Iris pigment epithelial cell (primary cell): ENCODE results near the gene REEP6.
"Not testable (repeated sequence)": the region's sequence is repeated elsewhere in the genome, so short reads cannot be mapped to it uniquely, and the experiment has no call there.

ENCODE experiments used
- DNase-seq: peaks from one replicate; pipeline ENCODE4 v3.0.0-alpha.2; 2011; ENCODE audit warnings: low read depth

REEP6 gene

GRCh38 chr19:1507763-1508506 is 17.0 kb downstream of the REEP6 start:
- DNase-seq, result peak; percentile 95

- DNase-seq, result no peak
These were observed 17.5 kb downstream of the REEP6 start for GRCh38 chr19:1508507-1508856.

DNA sequence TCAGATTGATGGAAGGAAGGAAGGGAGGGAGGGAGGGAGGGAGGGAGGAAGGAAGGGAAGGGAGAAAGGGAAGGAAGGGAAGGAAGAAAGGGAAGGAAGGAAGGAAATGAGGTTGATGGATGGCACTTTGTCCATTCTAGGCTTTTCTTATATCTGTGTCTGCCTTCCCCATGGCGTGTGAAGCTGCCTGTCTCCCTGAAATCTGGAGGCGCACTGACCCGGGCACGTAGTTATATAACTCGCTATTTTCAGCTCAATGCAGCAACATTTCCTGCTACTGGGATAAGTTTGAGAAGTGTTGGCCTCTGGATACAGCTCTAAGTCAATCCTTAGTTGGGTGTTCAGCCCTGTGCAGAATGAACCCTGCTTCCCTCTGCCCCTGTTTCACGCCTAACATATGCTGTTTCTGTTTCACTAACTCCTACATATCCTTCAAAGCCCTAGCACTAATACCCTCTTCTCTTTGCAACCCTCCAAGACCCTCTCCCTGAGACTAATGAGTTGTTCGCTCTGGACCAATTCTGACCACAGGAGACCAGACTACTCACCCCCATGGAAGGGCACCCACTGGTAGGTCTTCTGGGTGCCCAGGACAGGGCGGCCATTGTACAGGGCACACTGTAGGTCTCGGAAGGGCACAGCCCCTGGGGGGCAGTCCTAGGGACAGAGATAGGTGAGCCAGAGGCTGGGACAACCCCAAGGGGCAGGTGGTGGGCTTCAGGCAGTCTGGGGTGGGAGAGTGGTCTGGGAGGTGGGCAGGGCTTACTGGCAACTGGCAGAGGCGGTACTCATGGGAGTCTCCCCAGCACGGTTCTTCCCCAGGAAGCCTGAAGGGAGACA is 18.8 kb downstream of the REEP6 start:
- DNase-seq, result no peak

GRCh38 chr19:1510442-1510806 is 19.4 kb downstream of the REEP6 start:
- no peak for DNase-seq

- no peak for DNase-seq
These were observed 19.8 kb downstream of the REEP6 start for GRCh38 chr19:1510807-1511206.

DNA sequence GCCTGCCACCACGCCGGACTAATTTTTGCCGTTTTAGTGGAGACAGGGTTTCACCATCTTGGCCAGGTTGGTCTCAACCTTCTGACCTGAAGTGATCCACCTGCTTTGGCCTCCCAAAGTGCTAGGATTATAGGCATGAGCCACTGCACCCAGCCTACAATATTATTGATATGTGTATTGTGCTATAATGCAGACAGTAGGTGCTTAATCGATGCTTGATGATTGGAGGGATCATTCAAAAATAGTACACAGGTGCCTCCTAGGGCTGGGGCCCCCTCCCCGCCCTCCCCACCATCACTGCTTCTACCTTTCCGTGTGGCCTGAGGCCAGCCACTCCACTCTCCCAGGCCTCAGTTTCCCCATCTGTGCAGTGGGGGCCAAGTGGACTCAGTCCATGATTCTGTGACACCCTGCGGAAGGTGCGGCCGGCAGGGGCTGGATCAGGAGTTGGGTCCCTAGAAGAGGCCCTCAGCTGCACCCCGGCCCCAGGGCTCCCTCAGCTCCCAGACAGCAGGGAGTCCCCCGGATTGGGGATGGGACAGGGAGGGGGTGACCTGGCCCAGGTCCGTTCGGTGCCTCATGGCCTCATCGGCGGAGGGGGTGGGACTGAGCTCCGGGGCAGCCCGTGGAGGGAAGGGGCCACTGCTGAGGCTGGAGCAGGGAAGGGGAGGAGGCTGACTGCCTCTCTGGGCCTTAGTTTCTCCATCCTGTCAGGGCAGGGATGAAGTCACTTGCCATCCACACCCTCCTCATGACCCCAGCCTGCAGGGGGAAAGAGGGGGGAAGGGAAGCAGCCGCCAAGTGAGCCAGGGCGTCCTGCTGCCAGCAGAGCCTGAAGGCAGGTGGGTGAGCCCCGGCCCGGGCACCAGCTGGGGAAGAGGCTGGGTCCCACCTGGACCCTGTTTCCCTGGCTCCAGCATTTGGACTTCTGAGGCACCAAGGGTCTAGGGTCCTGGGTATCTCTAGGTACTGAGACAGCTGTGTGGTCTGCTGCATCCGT is 20.6 kb downstream of the REEP6 start:
- no peak for DNase-seq

GRCh38 chr19:1512671-1513498 is 21.9 kb downstream of the REEP6 start, which contains the start of gene ADAMTSL5:
Gene ADAMTSL5, minus strand, starts transcription at chr19:1513019. Its CDS starts 2,076 bp downstream, at chr19:1510943.
- DNase-seq, result peak; percentile 36

DNA sequence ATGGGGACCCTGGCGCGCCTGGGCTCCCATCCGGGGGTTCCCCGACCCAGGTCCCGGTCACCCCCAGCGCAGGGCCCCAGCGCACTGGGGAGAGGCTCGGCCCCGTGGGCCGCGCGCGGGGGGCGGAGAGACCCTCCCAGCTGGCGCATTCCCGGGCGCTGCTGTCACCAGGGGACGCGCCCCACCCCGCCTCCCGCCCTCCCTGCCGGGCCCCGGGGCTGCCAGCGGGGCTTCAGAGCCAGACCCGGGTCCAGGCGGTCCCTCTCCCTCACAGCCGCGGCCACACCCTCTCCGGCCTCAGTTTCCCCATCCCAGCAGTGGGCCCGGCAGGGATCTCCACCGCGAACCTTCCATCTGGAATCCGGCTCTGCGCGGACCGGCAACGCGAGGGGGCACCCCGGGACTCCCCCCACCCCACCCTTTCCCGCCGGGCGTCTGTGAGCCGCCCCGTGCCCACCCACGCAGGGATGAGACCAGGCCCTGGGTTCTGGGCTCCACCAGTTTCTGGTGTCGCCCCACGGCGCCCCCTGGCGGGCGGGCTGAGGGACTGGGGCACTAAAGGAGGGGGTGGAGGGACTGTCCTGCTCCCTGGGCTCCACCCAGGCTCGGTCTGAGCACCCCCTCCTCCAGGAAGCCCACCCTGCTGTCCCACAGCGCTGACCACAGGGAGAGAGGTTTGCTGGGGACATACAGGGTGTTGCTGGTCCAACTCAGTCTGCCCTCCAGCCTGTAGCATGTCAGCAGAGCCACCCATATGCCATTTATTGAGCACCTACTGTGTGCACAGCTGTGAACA is 22.7 kb downstream of the REEP6 start:
- peak; percentile 21 for DNase-seq

DNA sequence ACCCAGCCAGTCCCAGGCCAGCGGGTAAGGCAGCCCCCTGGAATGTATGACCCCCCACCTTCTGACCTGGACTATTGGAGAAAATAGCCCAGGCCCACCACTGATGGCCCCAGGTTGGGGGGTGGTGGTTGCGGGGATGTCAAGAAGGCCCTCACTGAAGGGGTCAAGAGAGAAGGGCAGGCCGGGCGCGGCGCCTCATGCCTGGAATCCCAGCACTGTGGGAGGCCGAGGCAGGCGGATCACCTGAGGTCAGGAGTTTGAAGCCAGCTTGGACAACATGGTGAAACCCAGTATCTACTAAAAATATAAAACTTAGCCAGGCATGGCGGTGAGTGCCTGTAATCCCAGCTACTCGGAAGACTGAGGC is 23.3 kb downstream of the REEP6 start:
- DNase-seq, result no peak

GRCh38 chr19:1514986-1515721 is 24.2 kb downstream of the REEP6 start:
- no peak for DNase-seq

DNA sequence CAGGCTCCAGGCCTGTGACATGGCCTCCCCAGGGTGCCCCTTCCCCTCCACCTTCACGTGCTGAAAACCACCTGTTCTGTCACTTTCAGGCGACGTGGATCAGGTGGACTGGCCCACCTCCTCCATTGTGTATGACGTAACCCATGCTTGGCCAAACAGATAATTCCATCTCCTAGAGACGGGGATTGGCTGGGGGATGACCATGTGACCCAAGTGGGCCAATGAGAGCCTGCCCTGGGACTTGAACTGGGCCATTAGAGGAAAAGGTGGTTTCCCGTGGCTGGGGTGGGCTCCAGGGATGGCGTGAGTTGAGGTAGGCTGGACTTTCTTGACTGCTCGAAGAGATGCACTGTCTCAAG is 25.4 kb downstream of the REEP6 start:
- no peak for DNase-seq

GRCh38 chr19:1518471-1518870 is 27.5 kb downstream of the REEP6 start:
- DNase-seq, result no peak

GRCh38 chr19:1519802-1520201 is 28.8 kb downstream of the REEP6 start:
- DNase-seq, result not testable (repeated sequence)

GRCh38 chr19:1520203-1520780 is 29.3 kb downstream of the REEP6 start:
- DNase-seq, result no peak

GRCh38 chr19:1521636-1522035 is 30.7 kb downstream of the REEP6 start:
- DNase-seq, result no peak

DNA sequence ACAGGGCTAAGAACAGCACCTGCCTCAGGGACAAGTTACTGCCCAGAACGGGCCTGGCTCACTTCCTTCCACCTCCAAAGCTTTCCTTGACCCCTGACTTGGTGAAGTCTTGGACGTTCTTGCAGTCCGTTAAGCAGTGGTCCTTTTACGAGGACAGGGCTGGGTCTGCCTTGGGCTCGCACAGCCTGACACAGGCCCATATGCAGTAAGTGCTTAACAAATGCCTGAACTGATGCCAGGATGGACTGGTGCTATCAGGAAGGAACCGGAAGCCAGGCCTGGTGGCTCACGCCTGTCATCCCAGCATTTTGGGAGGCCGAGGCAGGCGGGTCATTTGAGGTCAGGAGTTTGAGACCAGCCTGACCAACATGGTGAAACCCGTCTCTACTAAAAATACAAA is 31.1 kb downstream of the REEP6 start:
- DNase-seq, result no peak

DNA sequence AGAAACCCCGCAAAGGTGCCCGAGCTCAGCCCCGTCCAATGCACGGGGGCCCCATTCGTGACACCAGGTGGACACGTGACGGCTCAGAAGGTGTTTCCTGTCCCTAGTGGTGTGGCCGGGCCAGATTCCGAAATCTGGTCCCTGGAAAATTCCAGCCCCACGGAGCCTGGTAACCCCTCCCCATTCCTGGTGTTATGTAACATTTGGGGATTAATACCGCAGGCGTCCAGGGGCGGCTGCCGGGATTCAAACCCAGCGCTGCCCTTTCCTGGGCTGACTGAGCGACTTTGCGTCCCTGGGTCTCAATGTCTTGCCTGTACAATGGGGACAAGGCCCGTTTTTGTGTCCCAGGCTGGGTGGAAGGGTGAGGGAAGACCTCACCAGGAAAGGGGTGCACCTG is 31.9 kb downstream of the REEP6 start:
- no peak for DNase-seq

- no peak for DNase-seq
These were observed 32.7 kb downstream of the REEP6 start, which contains the start of gene PLK5 for GRCh38 chr19:1523412-1524286. Gene PLK5, plus strand, starts transcription at chr19:1524077. Its CDS starts 2,920 bp downstream, at chr19:1526997.
